HS-27A (cell line): ENCODE data around the gene ARHGAP30.
A peak's percentile ranks its signal among the peaks of the same experiment; 100 is the strongest.
"Not testable (repeated sequence)": the region's sequence is repeated elsewhere in the genome, so short reads cannot be mapped to it uniquely, and the experiment has no call there.

ENCODE experiments used
- DNase-seq: peaks from one replicate; pipeline ENCODE4 v3.0.0-alpha.2; 2012; ENCODE audit warnings: low read depth, missing footprints

The ARHGAP30 gene

GRCh38 chr1:161071886-161072371 is 2.2 kb upstream of the ARHGAP30 start:
- DNase-seq, result no peak

GRCh38 chr1:161070761-161071160 is 1.1 kb upstream of the ARHGAP30 start:
- no peak for DNase-seq

GRCh38 chr1:161069241-161069640 is 450 bp downstream of the ARHGAP30 start:
- DNase-seq, result no peak

GRCh38 chr1:161068306-161069234 is 1.1 kb downstream of the ARHGAP30 start:
- no peak for DNase-seq

- no peak for DNase-seq
Measured at GRCh38 chr1:161066694-161067093, 3.0 kb downstream of the ARHGAP30 start.

GRCh38 chr1:161065681-161066080 is 4.0 kb downstream of the ARHGAP30 start:
- DNase-seq, result not testable (repeated sequence)

GRCh38 chr1:161063936-161064335 is 5.8 kb downstream of the ARHGAP30 start:
- not testable (repeated sequence) for DNase-seq

- DNase-seq, result no peak
Measured at GRCh38 chr1:161061419-161061818, 8.3 kb downstream of the ARHGAP30 start.

GRCh38 chr1:161059293-161059692 is 10.4 kb downstream of the ARHGAP30 start:
- no peak for DNase-seq

- DNase-seq, result no peak
Measured at GRCh38 chr1:161054805-161055204, 14.9 kb downstream of the ARHGAP30 start.

- no peak for DNase-seq
Measured at GRCh38 chr1:161054232-161054631, 15.5 kb downstream of the ARHGAP30 start.

GRCh38 chr1:161052899-161053298 is 16.8 kb downstream of the ARHGAP30 start:
- no peak for DNase-seq

- no peak for DNase-seq
Measured at GRCh38 chr1:161051219-161051618, 18.5 kb downstream of the ARHGAP30 start.

- DNase-seq, result no peak
Measured at GRCh38 chr1:161048949-161049722, 20.6 kb downstream of the ARHGAP30 start.

- DNase-seq, result no peak
Measured at GRCh38 chr1:161047436-161048420, 22.0 kb downstream of the ARHGAP30 start.

GRCh38 chr1:161046605-161047228 is 23.0 kb downstream of the ARHGAP30 start:
- DNase-seq, result no peak

- DNase-seq, result peak; percentile 85
Measured at GRCh38 chr1:161045736-161046604, 23.7 kb downstream of the ARHGAP30 start, which contains the start of gene USF1. TSS of gene USF1 (minus strand) at chr1:161045977. CDS start at chr1:161043275, 2,702 bp downstream.

GRCh38 chr1:161044908-161045735 is 24.6 kb downstream of the ARHGAP30 start:
- DNase-seq, result no peak

- no peak for DNase-seq
Measured at GRCh38 chr1:161044535-161044907, 25.2 kb downstream of the ARHGAP30 start.
